Activated T-helper 9 cell treated with anti-CD3 and anti-CD28 coated beads, Interleukin-2, amount 50 U/mL, for 16 hours (primary cell): Measurements from ENCODE around the gene MAMDC2.
"Not testable (repeated sequence)": the region's sequence is repeated elsewhere in the genome, so short reads cannot be mapped to it uniquely, and the experiment has no call there.

Experiments used
- DNase-seq: peaks from one replicate; pipeline ENCODE4 v3.0.0-alpha.2; 2020; ENCODE audit warnings: low read depth

MAMDC2 gene

GRCh38 chr9:70136632-70137031, 93.0 kb downstream of the MAMDC2 start:
- DNase-seq, result no peak

- DNase-seq, result no peak
Observed at GRCh38 chr9:70137577-70137976, 93.9 kb downstream of the MAMDC2 start.

DNA sequence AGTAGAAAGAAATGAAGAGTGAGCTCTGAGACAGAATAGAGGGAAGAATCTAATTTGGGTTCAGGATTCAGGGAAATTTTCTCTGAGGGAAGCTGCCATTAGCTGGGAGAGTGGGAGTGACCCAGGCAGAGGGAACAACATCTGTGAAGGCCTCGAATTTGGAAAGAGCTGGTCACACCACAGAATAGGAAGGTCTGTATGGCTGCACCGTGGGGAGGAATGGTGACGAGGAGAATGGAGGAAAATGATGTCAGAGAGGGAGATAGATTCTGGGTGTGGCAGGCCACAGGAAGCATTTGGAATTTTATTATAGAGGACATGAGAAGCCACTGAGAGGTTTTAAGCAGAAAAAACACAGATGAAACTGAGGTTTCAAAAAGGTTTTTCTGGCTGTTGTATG, 98.5 kb downstream of the MAMDC2 start:
- no peak for DNase-seq

DNA sequence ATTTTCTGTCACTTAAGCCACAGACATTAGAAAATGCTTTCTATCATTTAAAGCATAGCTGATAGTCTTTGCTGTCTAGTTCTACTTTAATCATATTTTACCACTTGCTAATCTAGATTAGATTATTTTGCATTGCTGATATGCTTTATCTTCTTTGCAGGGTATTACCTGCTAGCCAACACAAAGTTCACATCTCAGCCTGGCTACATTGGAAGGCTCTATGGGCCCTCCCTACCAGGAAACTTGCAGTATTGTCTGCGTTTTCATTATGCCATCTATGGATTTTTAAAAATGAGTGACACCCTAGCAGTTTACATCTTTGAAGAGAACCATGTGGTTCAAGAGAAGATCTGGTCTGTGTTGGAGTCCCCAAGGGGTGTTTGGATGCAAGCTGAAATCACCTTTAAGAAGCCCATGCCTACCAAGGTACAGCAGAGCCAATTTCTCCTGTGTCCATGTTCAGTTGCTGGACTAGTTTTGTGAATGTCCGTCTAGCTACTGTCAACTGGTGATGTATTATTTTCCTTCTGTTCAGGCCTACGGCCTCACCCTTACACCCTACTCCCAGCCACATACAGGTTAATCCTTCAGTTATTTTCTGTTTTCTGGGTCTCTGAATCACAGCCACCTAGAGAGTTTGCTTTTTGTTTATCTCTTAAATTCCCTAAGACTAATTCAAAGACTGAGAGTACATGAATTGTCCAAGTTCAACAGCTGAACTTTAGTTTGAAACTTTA, 99.9 kb downstream of the MAMDC2 start:
- DNase-seq, result no peak

DNA sequence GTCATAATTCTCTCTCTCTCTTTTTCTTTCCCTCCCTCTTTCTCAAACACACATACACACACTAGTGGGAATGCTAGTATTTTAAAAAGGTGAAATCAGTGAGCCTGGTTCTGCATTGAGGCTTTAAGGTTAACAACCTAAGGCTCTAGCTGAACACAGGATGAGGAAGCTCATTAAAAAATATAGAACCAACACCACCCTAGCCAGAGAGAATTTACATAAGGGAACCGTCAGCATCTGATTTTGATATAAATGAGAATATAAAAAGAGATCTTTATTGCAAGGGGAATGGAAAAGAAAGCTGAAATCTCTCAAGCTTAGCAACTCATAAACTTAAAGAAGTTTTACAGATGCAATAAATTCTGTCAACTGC, 100.5 kb downstream of the MAMDC2 start:
- no peak for DNase-seq

DNA sequence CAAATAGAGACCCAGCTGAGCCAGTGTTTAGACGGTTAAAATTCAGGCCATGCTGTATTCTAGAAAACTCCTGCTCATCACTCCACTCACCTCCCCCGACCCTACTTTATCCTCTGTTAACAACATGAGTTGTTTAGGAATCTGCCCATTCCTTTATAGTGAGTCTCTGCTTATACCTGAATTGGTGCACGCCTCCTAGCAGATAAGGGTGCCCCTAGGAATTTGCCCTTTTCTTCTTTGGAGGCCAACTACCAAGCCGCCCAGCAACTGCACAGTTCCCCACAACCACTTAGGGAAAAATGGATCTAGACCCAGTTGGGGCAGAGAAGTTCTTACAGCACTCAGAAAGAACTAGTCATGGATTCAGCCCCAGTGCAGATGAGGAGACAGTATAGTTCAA, 102.3 kb downstream of the MAMDC2 start:
- DNase-seq, result no peak

DNA sequence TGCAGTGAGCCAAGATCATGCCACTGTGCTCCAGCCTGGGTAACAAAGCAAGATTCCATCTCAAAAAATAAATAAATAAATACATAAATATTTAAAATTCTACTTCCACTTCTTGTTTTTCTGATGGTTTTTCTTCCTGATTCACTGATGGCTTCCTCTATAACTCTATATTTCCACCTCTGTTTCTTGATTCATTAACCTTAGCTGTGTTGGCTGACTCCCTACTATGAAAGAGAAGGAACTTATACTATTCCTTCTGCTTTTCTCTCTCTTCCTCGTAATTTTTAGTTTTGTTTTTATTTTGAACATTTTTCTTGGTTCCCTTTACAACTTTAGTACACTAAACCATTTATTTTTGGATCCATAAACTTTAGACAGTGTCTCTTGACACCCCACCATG, 103.5 kb downstream of the MAMDC2 start:
- no peak for DNase-seq

DNA sequence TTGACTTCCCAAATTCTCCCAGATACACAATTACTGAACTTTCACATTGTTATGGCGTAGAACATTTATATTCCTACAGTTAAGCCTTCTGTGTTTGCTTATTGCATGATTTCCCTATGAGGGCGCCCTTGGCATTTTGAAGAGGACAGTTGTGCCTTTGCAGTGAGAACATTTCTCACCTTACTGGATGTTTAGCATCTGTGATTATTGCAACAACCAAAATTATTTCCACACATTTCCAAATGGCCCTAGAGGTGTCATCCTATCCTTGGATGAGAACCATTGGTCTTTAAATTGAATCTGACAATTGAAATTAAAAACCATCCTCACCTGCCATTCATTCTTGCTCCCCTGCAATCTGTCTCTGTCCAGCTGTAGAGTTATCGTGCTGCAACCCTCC, 104.0 kb downstream of the MAMDC2 start:
- DNase-seq, result no peak

- DNase-seq, result no peak
Observed at GRCh38 chr9:70152350-70152749, 108.7 kb downstream of the MAMDC2 start.

GRCh38 chr9:70156729-70157128, 113.1 kb downstream of the MAMDC2 start:
- no peak for DNase-seq

- no peak for DNase-seq
Observed at GRCh38 chr9:70159630-70160029, 116.0 kb downstream of the MAMDC2 start.

DNA sequence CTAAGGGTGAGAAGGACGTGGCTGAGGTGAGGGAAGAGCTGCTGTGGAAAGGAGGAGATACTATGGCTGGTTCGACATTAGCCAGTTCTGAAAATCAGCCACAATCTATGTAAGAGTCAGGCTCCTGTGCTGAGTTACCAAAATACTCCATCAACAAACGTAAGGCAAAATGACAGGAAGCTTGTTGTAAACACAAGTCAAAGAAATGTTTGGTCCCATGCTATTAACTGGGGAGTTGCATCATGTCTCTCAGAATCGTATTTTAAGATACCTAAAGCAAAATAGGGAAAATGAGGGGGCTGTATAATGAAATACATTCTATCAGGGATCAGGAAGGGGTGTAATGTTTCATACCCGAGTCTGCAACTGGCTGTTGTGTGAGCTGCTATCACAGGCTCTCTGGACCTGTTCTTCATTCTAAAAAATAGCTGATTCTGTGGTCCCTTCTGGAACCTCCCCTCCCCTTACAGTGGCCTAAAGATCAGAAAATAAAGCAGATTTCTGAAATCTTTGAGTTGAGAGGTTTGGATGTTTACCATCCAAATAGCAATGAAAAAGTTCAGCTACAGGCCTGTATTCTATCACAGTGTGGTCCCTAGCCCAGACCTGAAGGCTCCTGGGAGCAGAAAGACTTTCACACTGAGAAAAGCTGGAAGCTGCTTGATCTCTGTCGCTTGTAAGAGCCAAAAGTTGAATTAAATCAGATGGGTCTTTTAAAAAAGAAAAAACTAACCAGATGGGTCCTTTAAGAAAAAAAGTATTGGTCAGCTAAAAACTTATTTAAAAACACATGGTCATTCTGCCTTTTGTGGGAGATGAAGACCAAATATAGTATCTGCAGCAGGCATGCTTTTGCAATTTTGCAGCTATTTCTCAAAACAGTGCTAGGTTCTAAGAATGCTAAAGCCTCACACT, 117.3 kb downstream of the MAMDC2 start:
- no peak for DNase-seq

- DNase-seq, result no peak
Observed at GRCh38 chr9:70165006-70165602, 121.5 kb downstream of the MAMDC2 start.

- no peak for DNase-seq
Observed at GRCh38 chr9:70168521-70168920, 124.9 kb downstream of the MAMDC2 start.

DNA sequence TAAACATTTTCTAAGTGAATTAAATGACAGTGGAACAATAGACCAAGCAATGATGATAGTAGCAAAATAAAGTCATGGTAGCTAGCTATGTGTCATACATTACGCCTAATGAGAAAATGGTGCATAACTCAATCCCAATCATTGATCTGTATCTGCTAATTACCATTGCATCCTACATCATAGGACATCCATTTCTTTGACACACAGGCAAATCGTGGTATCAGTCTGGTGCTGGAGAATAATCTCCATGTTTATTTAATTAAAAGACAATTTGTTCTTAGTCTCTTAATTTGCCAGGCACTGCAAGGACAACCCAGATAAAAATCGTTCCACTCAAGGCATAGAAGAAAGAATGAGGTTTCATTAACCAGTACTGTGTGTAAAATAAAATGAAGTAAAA, 125.6 kb downstream of the MAMDC2 start:
- DNase-seq, result no peak

- DNase-seq, result no peak
Observed at GRCh38 chr9:70170151-70170790, 126.6 kb downstream of the MAMDC2 start.

DNA sequence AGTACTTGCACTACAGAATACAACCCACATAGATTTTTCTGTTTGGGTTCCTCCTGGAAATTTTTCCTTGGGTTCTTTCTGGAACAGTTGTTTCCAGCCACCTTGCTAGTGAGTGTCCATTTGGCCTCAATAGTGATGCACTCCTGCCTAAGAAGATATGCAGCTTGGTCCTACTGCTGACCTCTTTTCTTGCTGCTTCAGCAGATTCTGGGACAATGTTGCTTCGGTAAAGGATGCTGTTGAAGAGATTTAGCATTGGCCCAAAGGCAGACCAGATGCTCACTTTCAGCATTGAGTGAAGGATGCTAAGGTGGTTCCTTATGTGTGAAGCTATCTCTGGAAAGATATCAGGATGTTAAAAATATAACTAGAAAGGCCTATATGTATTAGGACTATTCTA, 128.9 kb downstream of the MAMDC2 start:
- DNase-seq, result no peak

DNA sequence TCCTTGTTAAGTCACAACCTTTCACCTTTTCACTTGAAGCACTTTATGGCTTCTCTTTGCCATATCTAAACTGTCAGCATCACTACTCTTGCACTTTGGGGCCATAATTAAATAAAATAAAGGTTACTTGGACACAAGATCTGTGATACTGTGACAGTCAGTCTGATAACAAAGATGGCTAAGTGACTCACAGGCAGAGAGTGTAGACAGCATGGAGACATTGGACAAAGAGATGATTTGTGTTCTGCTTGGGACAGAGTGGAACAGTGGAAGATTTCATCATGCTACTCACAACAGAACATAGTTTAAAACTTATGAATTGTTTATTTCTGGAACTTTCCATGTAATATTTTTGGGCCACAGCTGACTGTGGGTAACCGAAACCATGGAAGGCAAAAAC, 133.5 kb downstream of the MAMDC2 start:
- DNase-seq, result no peak

- DNase-seq, result no peak
Observed at GRCh38 chr9:70192707-70193106, 149.1 kb downstream of the MAMDC2 start.

- DNase-seq, result no peak
Observed at GRCh38 chr9:70195456-70195855, 151.8 kb downstream of the MAMDC2 start.

GRCh38 chr9:70197216-70198044, 153.8 kb downstream of the MAMDC2 start:
- DNase-seq, result no peak

DNA sequence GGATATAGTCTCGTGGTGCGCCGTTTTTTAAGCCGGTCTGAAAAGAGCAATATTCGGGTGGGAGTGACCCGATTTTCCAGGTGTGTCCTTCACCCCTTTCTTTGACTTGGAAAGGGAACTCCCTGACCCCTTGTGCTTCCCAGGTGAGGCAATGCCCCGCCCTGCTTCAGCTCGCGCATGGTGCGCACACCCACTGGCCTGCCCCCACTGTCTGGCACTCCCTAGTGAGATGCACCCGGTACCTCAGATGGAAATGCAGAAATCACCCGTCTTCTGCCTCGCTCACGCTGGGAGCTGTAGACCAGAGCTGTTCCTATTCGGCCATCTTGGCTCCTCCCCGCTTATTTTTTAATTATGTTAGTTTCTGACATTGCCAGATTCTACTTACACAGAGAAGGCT, 161.1 kb downstream of the MAMDC2 start:
- DNase-seq, result not testable (repeated sequence)
